ENCODE measurements around the gene ZNF330. TPM values are rescaled to one million over a fixed set of nuclear protein-coding genes. Genes with fewer than 3 reads are reported as not detected.

The ZNF330 gene
- total RNA-seq, 1 donor from 2014 or later, result 23.5 TPM

- TF ChIP-seq CTCF (IDR thresholded peaks at IDR 0.05; ENCODE audit: partially characterized antibody, unreplicated experiment), result no peak
- Mint-ChIP-seq H3K36me3 (ENCODE audit: unreplicated experiment) (no peaks in the 10 kb centered on the region), H3K27ac (ENCODE audit: unreplicated experiment) (no peak overlapping the region), H3K9me3 (ENCODE audit: unreplicated experiment) (no peaks in the 10 kb centered on the region), H3K27me3 (ENCODE audit: unreplicated experiment) (no peaks in the 10 kb centered on the region), H3K4me1 (ENCODE audit: low read depth, unreplicated experiment) (no peaks in the 10 kb centered on the region), H3K4me3 (ENCODE audit: unreplicated experiment) (no peak overlapping the region)
- DNase-seq, result no peak
Observed at GRCh38 chr4:141248486-141248885, 27.8 kb downstream of the ZNF330 start.

GRCh38 chr4:141254326-141254725, 33.6 kb downstream of the ZNF330 start:
- no peak for TF ChIP-seq CTCF (IDR thresholded peaks at IDR 0.05; ENCODE audit: partially characterized antibody, unreplicated experiment)
- H3K27me3 Mint-ChIP-seq (ENCODE audit: unreplicated experiment), result no peaks in the 10 kb centered on the region
- no peak for DNase-seq
- no peak overlapping the region for H3K4me3 Mint-ChIP-seq (ENCODE audit: unreplicated experiment)
- H3K27ac Mint-ChIP-seq (ENCODE audit: unreplicated experiment), result no peak overlapping the region
- no peaks in the 10 kb centered on the region for H3K9me3 Mint-ChIP-seq (ENCODE audit: unreplicated experiment)
- no peaks in the 10 kb centered on the region for H3K36me3 Mint-ChIP-seq (ENCODE audit: unreplicated experiment)
- no peaks in the 10 kb centered on the region for H3K4me1 Mint-ChIP-seq (ENCODE audit: low read depth, unreplicated experiment)

GRCh38 chr4:141255016-141255415, 34.3 kb downstream of the ZNF330 start:
- Mint-ChIP-seq H3K4me3 (ENCODE audit: unreplicated experiment) (no peak overlapping the region), H3K27ac (ENCODE audit: unreplicated experiment) (no peak overlapping the region), H3K4me1 (ENCODE audit: low read depth, unreplicated experiment) (no peaks in the 10 kb centered on the region), H3K9me3 (ENCODE audit: unreplicated experiment) (no peaks in the 10 kb centered on the region), H3K27me3 (ENCODE audit: unreplicated experiment) (no peaks in the 10 kb centered on the region), H3K36me3 (ENCODE audit: unreplicated experiment) (no peaks in the 10 kb centered on the region)
- no peak for DNase-seq
- no peak for TF ChIP-seq CTCF (IDR thresholded peaks at IDR 0.05; ENCODE audit: partially characterized antibody, unreplicated experiment)

- no peak overlapping the region for H3K4me3 Mint-ChIP-seq (ENCODE audit: unreplicated experiment)
- H3K4me1 Mint-ChIP-seq (ENCODE audit: low read depth, unreplicated experiment), result no peaks in the 10 kb centered on the region
- H3K9me3 Mint-ChIP-seq (ENCODE audit: unreplicated experiment), result no peaks in the 10 kb centered on the region
- no peaks in the 10 kb centered on the region for H3K27me3 Mint-ChIP-seq (ENCODE audit: unreplicated experiment)
- no peak for DNase-seq
- H3K36me3 Mint-ChIP-seq (ENCODE audit: unreplicated experiment), result no peaks in the 10 kb centered on the region
- TF ChIP-seq CTCF (IDR thresholded peaks at IDR 0.05; ENCODE audit: partially characterized antibody, unreplicated experiment), result no peak
- H3K27ac Mint-ChIP-seq (ENCODE audit: unreplicated experiment), result no peak overlapping the region
Observed at GRCh38 chr4:141258558-141258957, 37.9 kb downstream of the ZNF330 start.

DNA sequence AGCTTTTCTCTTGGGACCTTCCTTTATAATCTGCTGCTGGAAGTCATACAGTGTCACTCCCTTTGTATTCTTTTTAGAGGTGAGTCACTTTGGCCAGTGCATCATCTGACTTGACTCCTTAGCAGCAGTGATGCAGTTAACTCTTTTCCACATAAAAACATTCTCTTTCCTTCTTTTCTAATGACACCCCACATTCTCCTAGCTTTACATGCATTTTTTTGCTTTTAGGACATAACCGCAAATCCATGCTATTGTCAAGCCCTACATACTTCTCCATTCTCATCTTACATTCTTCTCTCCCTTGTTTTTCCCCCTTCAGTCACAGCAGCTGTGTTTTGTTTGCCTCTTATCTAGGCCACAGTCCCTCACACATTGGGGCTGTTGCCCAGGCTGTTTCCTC, 55.1 kb downstream of the ZNF330 start:
- no peaks in the 10 kb centered on the region for H3K4me1 Mint-ChIP-seq (ENCODE audit: low read depth, unreplicated experiment)
- no peak for DNase-seq
- no peak overlapping the region for H3K4me3 Mint-ChIP-seq (ENCODE audit: unreplicated experiment)
- H3K27ac Mint-ChIP-seq (ENCODE audit: unreplicated experiment), result no peak overlapping the region
- H3K36me3 Mint-ChIP-seq (ENCODE audit: unreplicated experiment), result no peaks in the 10 kb centered on the region
- H3K27me3 Mint-ChIP-seq (ENCODE audit: unreplicated experiment), result no peaks in the 10 kb centered on the region
- H3K9me3 Mint-ChIP-seq (ENCODE audit: unreplicated experiment), result no peaks in the 10 kb centered on the region
- TF ChIP-seq CTCF (IDR thresholded peaks at IDR 0.05; ENCODE audit: partially characterized antibody, unreplicated experiment), result no peak
